Progenitor cell of endocrine pancreas (in vitro differentiated cells): ENCODE measurements around the gene DGCR8. TPM values are rescaled to one million over a fixed set of nuclear protein-coding genes. Genes with fewer than 3 reads are reported as not detected.

Experiments used
- DNase-seq: peaks from one replicate; pipeline ENCODE4 v3.0.0; 2021; ENCODE audit warnings: low spot score; ENCODE audit not compliant: unreplicated experiment
- H3K27ac Mint-ChIP-seq: 2 replicates; pipeline ENCODE4 v1.8.0; 2021; ENCODE audit warnings: mild to moderate bottlenecking, moderate library complexity, mixed read lengths
- H3K27me3 Mint-ChIP-seq: 2 replicates; pipeline ENCODE4 v1.8.0; 2021; ENCODE audit warnings: mixed read lengths
- H3K36me3 Mint-ChIP-seq: 2 replicates; pipeline ENCODE4 v1.8.0; 2022; ENCODE audit warnings: mixed read lengths; ENCODE audit not compliant: insufficient read depth
- H3K4me1 Mint-ChIP-seq: 2 replicates; pipeline ENCODE4 v1.8.0; 2021; ENCODE audit warnings: low read depth, mixed read lengths
- H3K4me3 Mint-ChIP-seq: 2 replicates; pipeline ENCODE4 v1.8.0; 2021; ENCODE audit warnings: low read depth, mild to moderate bottlenecking, moderate library complexity, mixed read lengths
- H3K9me3 Mint-ChIP-seq: 2 replicates; pipeline ENCODE4 v1.8.0; 2021; ENCODE audit warnings: low read depth, mixed read lengths
- total RNA-seq: library from RNA; stranded (reverse); gene quantifications from 2 replicates; pipeline ENCODE4 v1.2.1, GENCODE V29; 2021
- TF ChIP-seq, protein P1 (sequence below): fragments of 200-600 bp; sonication (generic); IDR thresholded peaks from one replicate; pipeline ENCODE4 v1.5.0; 2021; ENCODE audit warnings: antibody characterized with exemption, mild to moderate bottlenecking; ENCODE audit not compliant: unreplicated experiment

DGCR8 gene
- total RNA-seq, 1 donor from 2014 or later: 75.8 TPM

DNA sequence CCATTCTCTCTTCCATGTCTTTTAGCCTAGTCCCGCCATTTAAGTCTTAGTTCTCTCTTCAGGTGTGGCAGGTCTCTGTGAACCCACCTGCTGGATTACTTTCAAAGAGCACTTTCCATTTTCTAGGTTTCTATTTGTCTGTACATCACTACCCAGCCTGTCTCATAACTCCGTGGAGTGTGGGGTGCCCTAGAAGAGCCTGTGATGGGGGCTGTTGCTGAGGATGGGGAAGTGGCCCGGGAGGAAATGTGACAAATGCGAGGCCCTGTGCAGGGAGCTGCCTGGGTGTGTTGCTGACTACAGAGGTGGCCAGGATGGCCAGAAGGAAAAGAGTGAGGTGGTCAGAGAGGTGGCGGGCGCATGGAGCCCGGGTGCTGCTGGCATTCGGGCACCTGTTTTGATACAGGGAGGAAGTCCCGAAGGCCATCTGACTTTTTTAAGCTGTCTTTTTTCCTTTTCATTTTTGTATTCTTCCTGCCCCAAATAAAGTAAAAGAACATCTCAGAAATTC is 10.7 kb downstream of the DGCR8 start:
- no peak for DNase-seq
- Mint-ChIP-seq H3K27ac (peak overlapping the region; percentile 47), H3K27me3 (no peaks in the 10 kb centered on the region), H3K4me1 (no peaks in the 10 kb centered on the region), H3K36me3 (peaks cover 39% of the 10 kb centered on the region), H3K4me3 (no peak overlapping the region), H3K9me3 (no peaks in the 10 kb centered on the region)
- TF ChIP-seq, protein P1, sequence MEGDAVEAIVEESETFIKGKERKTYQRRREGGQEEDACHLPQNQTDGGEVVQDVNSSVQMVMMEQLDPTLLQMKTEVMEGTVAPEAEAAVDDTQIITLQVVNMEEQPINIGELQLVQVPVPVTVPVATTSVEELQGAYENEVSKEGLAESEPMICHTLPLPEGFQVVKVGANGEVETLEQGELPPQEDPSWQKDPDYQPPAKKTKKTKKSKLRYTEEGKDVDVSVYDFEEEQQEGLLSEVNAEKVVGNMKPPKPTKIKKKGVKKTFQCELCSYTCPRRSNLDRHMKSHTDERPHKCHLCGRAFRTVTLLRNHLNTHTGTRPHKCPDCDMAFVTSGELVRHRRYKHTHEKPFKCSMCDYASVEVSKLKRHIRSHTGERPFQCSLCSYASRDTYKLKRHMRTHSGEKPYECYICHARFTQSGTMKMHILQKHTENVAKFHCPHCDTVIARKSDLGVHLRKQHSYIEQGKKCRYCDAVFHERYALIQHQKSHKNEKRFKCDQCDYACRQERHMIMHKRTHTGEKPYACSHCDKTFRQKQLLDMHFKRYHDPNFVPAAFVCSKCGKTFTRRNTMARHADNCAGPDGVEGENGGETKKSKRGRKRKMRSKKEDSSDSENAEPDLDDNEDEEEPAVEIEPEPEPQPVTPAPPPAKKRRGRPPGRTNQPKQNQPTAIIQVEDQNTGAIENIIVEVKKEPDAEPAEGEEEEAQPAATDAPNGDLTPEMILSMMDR: no peak

DNA sequence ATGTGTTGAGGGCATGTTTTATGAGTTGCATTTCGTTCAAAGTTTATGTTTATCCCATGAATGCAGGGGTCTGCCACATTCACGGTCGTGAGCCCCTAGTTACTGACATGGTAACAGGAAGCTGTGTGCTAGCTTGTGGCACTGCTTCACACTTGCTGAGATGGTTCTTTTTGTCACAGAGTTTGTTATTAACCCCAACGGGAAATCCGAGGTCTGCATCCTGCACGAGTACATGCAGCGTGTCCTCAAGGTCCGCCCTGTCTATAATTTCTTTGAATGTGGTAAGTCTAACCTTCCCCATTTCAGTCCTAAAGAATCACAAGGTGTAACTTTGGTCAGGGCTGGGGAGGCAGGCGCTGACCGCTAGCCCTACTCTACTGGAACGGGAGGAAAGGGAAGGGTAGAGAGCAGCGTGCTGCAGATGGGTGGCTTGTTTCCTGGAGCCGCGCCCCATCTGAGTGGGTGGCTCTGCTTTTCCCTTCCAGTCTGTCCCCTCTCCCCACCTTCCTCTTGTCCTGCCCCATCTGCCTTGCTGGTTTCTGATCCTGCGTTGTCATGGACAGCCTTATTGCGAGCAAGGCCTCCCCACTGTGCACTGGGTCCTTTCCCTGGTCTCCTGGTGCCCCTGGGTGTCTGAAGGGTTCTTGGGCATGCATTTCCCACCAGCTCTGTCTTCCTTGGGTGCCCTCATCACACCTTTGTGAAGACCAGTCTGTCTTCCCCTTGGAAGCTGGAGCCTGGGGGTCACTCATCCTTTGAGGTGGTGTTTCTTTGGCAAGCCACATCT is 11.8 kb downstream of the DGCR8 start:
- no peaks in the 10 kb centered on the region for H3K27me3 Mint-ChIP-seq
- no peak overlapping the region for H3K4me3 Mint-ChIP-seq
- H3K36me3 Mint-ChIP-seq: peaks cover 41% of the 10 kb centered on the region
- no peak for DNase-seq
- no peaks in the 10 kb centered on the region for H3K4me1 Mint-ChIP-seq
- TF ChIP-seq, protein P1: no peak
- no peak overlapping the region for H3K27ac Mint-ChIP-seq
- H3K9me3 Mint-ChIP-seq: no peaks in the 10 kb centered on the region

DNA sequence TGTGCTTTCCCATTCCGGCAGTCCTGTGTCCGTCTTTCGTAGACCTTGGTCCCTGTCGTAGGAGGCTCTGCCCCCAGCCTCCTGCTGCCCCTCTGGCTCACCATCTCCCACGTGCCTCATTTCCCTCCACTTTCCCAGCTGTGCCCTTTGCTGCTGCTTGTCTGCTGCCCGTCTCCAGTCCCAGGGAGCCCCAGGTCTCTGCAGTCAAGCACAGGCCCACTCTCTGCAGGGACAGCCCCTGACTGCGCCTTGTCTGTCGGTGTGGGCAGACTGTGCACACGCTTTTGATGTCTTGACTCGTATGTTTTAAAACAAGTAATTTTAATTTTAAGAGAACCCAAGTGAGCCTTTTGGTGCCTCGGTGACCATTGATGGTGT is 12.4 kb downstream of the DGCR8 start:
- Mint-ChIP-seq H3K4me3 (no peak overlapping the region), H3K27me3 (no peaks in the 10 kb centered on the region), H3K27ac (no peak overlapping the region), H3K4me1 (no peaks in the 10 kb centered on the region), H3K9me3 (no peaks in the 10 kb centered on the region), H3K36me3 (peaks cover 39% of the 10 kb centered on the region)
- TF ChIP-seq, protein P1: no peak
- DNase-seq: no peak

DNA sequence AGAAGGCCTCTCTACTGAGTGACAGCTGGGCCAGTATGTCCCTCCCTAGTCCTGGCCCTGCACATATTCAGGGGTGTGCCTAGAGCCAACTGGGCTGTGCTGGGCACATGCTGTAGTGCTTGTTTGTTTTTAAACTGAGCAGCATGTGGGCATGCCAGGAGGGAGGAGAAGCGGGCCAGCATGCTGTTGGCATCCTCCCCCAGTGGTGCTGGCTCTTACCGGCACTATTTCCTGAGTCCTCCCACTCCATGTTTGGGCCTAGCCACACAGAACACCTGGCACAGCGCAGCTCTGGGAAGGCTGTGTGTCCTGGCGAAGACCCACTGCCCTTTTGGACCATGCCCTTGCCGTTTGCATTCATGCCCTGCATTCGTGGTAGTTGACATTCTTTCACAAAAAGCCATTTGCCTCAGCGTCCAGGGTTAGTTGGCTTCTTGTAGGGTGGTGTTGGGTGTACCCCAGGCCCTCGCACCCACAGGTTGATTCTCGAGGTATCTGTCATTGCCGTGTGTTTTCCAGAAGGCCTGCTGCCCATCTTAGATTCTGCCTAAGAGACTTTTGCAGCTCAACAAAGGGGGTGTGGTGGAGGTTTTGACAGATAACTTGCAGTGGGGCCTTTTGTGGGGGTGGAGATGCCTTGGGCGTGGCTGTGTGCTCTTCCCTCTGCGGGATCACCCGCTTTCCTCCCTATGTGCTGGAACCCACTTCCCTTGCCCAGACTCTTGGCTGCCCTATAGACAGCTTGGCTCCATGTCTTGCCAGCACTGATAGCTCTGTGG is 13.6 kb downstream of the DGCR8 start:
- no peaks in the 10 kb centered on the region for H3K4me1 Mint-ChIP-seq
- H3K9me3 Mint-ChIP-seq: no peaks in the 10 kb centered on the region
- peaks cover 35% of the 10 kb centered on the region for H3K36me3 Mint-ChIP-seq
- no peak overlapping the region for H3K4me3 Mint-ChIP-seq
- DNase-seq: no peak
- H3K27ac Mint-ChIP-seq: no peak overlapping the region
- TF ChIP-seq, protein P1: no peak
- H3K27me3 Mint-ChIP-seq: no peaks in the 10 kb centered on the region

DNA sequence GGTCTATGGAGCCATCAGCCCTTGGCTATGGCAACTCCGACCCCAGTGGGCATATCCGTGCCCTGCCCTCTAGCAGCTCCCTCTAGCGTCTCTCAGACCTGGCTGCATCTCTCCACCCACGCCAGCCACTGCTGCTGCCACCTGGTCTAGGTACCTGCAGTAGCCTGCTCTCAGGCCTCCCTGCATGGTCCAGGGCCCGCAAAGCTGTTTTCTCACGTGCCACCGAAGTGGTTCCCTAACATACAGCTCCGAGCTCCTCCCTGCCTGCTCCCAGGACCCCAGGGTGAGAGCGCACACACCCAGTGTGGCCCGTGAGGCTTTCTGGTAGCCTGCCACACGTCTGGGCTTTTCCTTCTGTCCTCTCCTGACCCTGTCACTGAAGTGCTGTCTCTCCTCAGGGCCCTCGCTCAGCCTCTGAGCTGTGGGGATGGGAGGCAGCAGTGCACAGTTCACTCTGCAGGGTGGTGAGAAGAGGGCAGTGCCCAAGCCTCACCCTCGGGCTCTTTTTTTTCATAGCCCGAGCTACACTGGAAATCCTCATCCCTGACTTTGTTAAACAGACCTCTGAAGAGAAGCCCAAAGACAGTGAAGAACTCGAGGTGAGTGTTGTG is 14.3 kb downstream of the DGCR8 start:
- peaks cover 35% of the 10 kb centered on the region for H3K36me3 Mint-ChIP-seq

More for the DNA sequence above, 14.3 kb downstream of the DGCR8 start:
- Mint-ChIP-seq H3K4me3 (no peak overlapping the region), H3K27me3 (no peaks in the 10 kb centered on the region), H3K27ac (peak overlapping the region; percentile 59), H3K4me1 (no peaks in the 10 kb centered on the region), H3K9me3 (no peaks in the 10 kb centered on the region)
- DNase-seq: no peak
- TF ChIP-seq, protein P1: no peak
